Pancreas (tissue), 10 donors: ENCODE data around the gene NKX6-1. TPM values are rescaled to one million over a fixed set of nuclear protein-coding genes. Genes with fewer than 3 reads are reported as not detected.

Experiments
- ATAC-seq, 4 donors: fragments of 200-7000 bp; cut with Tn5 transposase; one replicate each; pipeline versions ENCODE4 v1.8.0 to v1.9.1; 2020; ENCODE audit warnings: mild to moderate bottlenecking in 4 of 4, moderate library complexity in 4 of 4
- DNase-seq, 6 donors: peaks; one replicate each; pipeline ENCODE4 v3.0.0-alpha.2; 2020
- FAIRE-seq: peaks from 2 replicates; lab custom pipeline; 2012; peaks lifted over from hg19 to GRCh38; lab: Jason Lieb, UNC
- H3K27ac ChIP-seq, 4 donors: fragments of 200-600 bp; sonication (generic); 1 replicate in 3 of 4; 2 replicates in 1 of 4; pipeline versions ENCODE4 v1.5.0 to v1.8.0; 2020
- H3K27me3 ChIP-seq, 4 donors: fragments of 200-600 bp; one replicate each; pipeline ENCODE4 v1.8.0; 2021
- H3K36me3 ChIP-seq, 3 donors: fragments of 200-600 bp; sonication (generic) in 1 of 3; one replicate each; pipeline versions ENCODE4 v1.5.0 to v1.8.0; 2020 to 2021
- H3K4me1 ChIP-seq, 3 donors: fragments of 200-600 bp; one replicate each; pipeline ENCODE4 v1.8.0; 2021
- H3K4me3 ChIP-seq, 4 donors: fragments of 200-600 bp; sonication (generic) in 2 of 4; one replicate each; pipeline versions ENCODE4 v1.5.0 to v1.8.0; 2020 to 2021
- H3K9me3 ChIP-seq, 4 donors: fragments of 200-600 bp; one replicate each; pipeline ENCODE4 v1.8.0; 2021
- WGBS, 2 donors: extraction: QIAGEN DNeasy Blood & Tissue Kit; methylation state at CpG; one replicate each; pipeline ENCODE4 v1.1.7; 2013; 5-methylcytosine and 5-hydroxymethylcytosine counted together
- intact Hi-C, 3 donors: fragments of 100-400 bp; cut with DNase I; formaldehyde crosslinking; loops; one replicate each; pipeline versions ENCODE4 v1.11.1 to v1.14.2; 2022
- polyA plus RNA-seq, 2 donors: library from polyadenylated mRNA; stranded (reverse); fragments of 200-250 nt; gene quantifications; one replicate each; pipeline ENCODE4 v1.2.3, GENCODE V29; 2013
- total RNA-seq, 6 donors: library from RNA; stranded (reverse); fragmentation: NEBNext Ultra II Directional in 4 of 6; extraction: Animal tissue kit (Norgen Biotek cat#: 25700) in 4 of 6; gene quantifications; one replicate each; pipeline versions ENCODE4 v1.2.1 to v1.2.4, GENCODE V29; 2021 to 2023
- TF ChIP-seq, protein P1 (sequence below), 4 donors: fragments of 200-600 bp; sonication (generic) in 3 of 4; IDR thresholded peaks; one replicate each; pipeline versions ENCODE4 v1.5.0 to v1.8.0; 2021; ENCODE audit warnings: antibody characterized with exemption in 4 of 4
- donor health status: healthy with polysubstance abuse.
- donor health status: DM: no; HTN: no; CAD: no; lungs with moderate emphysema.
- donor health status: DM: no; HTN: no; CAD: no.
- donor health status: control.
- donor health status: control.
- donor health status: Bipolar disorder and iron deficiency.
- donor health status: DM: yes; HTN: yes; CAD: no.
- donor health status: DM: no; HTN: no; CAD: no.
- donor health status: DM: no; HTN: no; CAD: no.
- donor health status: DM: yes; HTN: yes; CAD: no.

Gene NKX6-1
- 1 to 10 TPM; 3.1 to 8.1 (median 6.0) TPM for total RNA-seq
- 10 to 100 TPM in 1 of 2 donors, 1 to 10 TPM in 1; 7.4 to 19.2 TPM for polyA plus RNA-seq

DNA sequence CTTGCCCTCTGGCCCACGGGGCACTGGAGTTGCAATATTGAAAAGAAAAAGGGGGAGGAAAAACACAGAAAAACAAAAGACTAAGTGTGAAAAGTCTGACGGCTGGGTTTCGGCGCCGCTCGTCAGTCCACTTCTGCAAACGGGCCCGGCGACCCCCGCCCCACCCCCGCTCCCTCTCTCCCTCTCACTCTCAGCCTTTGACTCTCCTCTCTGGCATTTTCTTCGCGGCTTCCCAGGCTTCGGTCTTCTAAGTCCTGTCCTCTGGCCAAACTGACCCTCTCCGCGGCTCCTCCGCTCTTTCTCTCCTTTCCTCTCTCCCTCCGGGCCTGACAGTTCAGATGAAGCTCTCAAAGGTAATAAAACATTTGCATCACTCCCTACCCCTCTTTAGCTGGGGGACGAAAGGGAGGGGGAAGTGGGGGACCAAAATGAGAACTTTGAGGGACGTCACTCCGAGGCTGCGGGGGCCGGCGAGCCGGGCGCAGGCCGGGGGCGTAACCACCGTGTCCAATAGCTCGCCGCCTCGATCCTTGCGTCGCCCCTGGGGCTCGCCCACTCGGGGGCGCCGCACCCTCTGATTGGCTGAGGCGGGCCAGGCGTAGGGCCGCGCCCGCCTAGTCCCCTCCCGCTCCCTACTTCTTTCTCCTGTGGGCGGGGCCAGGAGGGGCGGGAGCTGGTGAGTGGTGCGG, at the start of gene NKX6-1:
TSS of gene NKX6-1 (minus strand) at position 358 of the 689 bp plus-strand sequence. CDS start 1,064 bp downstream, outside the sequence.
- Histone ChIP-seq H3K27ac (peak within 1 kb of the TSS; percentile 64 to 80 (median 74)), H3K9me3 (peaks cover 0 to under 1% (median 0%) of the 10 kb centered on the region in 4 donors), H3K4me3 (peak within 1 kb of the TSS; percentile 44 to 65 (median 50)), H3K4me1 (peaks cover 0 to 3% (median 0%) of the 10 kb centered on the region in 3 donors), H3K27me3 (peaks cover 0 to 16% (median 3%) of the 10 kb centered on the region in 4 donors), H3K36me3 (no peaks in the 10 kb centered on the region)
- peak; percentile 87 to 92 (median 90) for DNase-seq
- TF ChIP-seq, protein P1, sequence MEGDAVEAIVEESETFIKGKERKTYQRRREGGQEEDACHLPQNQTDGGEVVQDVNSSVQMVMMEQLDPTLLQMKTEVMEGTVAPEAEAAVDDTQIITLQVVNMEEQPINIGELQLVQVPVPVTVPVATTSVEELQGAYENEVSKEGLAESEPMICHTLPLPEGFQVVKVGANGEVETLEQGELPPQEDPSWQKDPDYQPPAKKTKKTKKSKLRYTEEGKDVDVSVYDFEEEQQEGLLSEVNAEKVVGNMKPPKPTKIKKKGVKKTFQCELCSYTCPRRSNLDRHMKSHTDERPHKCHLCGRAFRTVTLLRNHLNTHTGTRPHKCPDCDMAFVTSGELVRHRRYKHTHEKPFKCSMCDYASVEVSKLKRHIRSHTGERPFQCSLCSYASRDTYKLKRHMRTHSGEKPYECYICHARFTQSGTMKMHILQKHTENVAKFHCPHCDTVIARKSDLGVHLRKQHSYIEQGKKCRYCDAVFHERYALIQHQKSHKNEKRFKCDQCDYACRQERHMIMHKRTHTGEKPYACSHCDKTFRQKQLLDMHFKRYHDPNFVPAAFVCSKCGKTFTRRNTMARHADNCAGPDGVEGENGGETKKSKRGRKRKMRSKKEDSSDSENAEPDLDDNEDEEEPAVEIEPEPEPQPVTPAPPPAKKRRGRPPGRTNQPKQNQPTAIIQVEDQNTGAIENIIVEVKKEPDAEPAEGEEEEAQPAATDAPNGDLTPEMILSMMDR (IDR thresholded peaks at IDR 0.05): no peak
- intact Hi-C loops: no loop called here
- WGBS, 2 donors: 1% methylated on average over 42 to 47 of the region's 47 CpGs
- FAIRE-seq: no peak
- ATAC-seq: peak; percentile 92 to 95 (median 94)

- Histone ChIP-seq H3K27me3 (no peaks in the 10 kb centered on the region), H3K9me3 (no peaks in the 10 kb centered on the region), H3K4me3 (no peak overlapping the region), H3K27ac (no peak overlapping the region), H3K4me1 (no peaks in the 10 kb centered on the region), H3K36me3 (no peaks in the 10 kb centered on the region)
- FAIRE-seq (no peak), DNase-seq (no peak), ATAC-seq (no peak)
- WGBS, 2 donors: 80 to 92% methylated on average over 3 of the region's 3 CpGs
- intact Hi-C loops: no loop called here
- TF ChIP-seq, protein P1 (IDR thresholded peaks at IDR 0.05): no peak
Measured at GRCh38 chr4:84547211-84547610, 48.1 kb upstream of the NKX6-1 start.

GRCh38 chr4:84545093-84545492, 46.0 kb upstream of the NKX6-1 start:
- Histone ChIP-seq H3K4me3 (no peak overlapping the region), H3K27ac (no peak overlapping the region), H3K4me1 (no peaks in the 10 kb centered on the region), H3K36me3 (no peaks in the 10 kb centered on the region), H3K9me3 (no peaks in the 10 kb centered on the region), H3K27me3 (no peaks in the 10 kb centered on the region)
- 65 to 74% methylated on average over 5 of the region's 5 CpGs for WGBS, 2 donors
- DNase-seq (no peak), ATAC-seq (no peak), FAIRE-seq (no peak)
- intact Hi-C loops: no loop called here
- TF ChIP-seq, protein P1 (IDR thresholded peaks at IDR 0.05): no peak

- WGBS, 2 donors: 94 to 100% methylated on average over 2 of the region's 2 CpGs
- DNase-seq (no peak), ATAC-seq (no peak), FAIRE-seq (no peak)
- Histone ChIP-seq H3K27me3 (no peaks in the 10 kb centered on the region), H3K27ac (no peak overlapping the region), H3K4me1 (no peaks in the 10 kb centered on the region), H3K9me3 (no peaks in the 10 kb centered on the region), H3K36me3 (no peaks in the 10 kb centered on the region), H3K4me3 (no peak overlapping the region)
- intact Hi-C loops: no loop called here
- TF ChIP-seq, protein P1 (IDR thresholded peaks at IDR 0.05): no peak
Measured at GRCh38 chr4:84535901-84536300, 36.8 kb upstream of the NKX6-1 start.

- no peak for DNase-seq
- ATAC-seq: no peak
- TF ChIP-seq, protein P1 (IDR thresholded peaks at IDR 0.05): no peak
- no peak for FAIRE-seq
- H3K36me3 ChIP-seq: no peaks in the 10 kb centered on the region
- H3K4me3 ChIP-seq: no peak overlapping the region
- no peak overlapping the region for H3K27ac ChIP-seq
- no peaks in the 10 kb centered on the region for H3K9me3 ChIP-seq
- no peaks in the 10 kb centered on the region for H3K4me1 ChIP-seq
- WGBS, 2 donors: 64 to 89% methylated on average over 2 of the region's 2 CpGs
- no peaks in the 10 kb centered on the region for H3K27me3 ChIP-seq
- intact Hi-C loops: no loop called here
Measured at GRCh38 chr4:84531689-84532088, 32.6 kb upstream of the NKX6-1 start.
